ENCODE results near the gene HDDC3. TPM values are rescaled to one million over a fixed set of nuclear protein-coding genes. Genes with fewer than 3 reads are reported as not detected.

The HDDC3 gene
- polyA plus RNA-seq, 1 of the 3 experiments (the other 2 are of a cell fraction): 25.8 TPM

GRCh38 chr15:90934949-90935751 is 2.8 kb upstream of the HDDC3 start, which contains the start of gene UNC45A:
Gene UNC45A (plus strand): TSS chr15:90935285. CDS start chr15:90935325, 40 bp downstream.
- Histone ChIP-seq H3F3A (replicated peaks; ENCODE audit: insufficient read depth) (peaks cover 22% of the 10 kb centered on the region), H3K4me1 (ENCODE audit: control insufficient read depth in 1 of 2, insufficient read depth in 2 of 2, low read depth in 1 of 2, low read length in 1 of 2) (peaks cover 13 to 38% of the 10 kb centered on the region in 2 experiments; a peak in 2 of 4 replicates), H3K79me2 (ENCODE audit: insufficient read depth) (peaks cover 23% of the 10 kb centered on the region), H3K9me2 (no peaks in the 10 kb centered on the region), H2AFZ (ENCODE audit: low read depth) (peak within 1 kb of the TSS; percentile 97), H3K27ac (ENCODE audit: low read depth in 2 of 2, low read length in 1 of 2) (peak within 1 kb of the TSS; percentile 64 to 77; a peak in 3 of 4 replicates), H4K20me1 (ENCODE audit: insufficient read depth) (no peaks in the 10 kb centered on the region), H3K27me3 (ENCODE audit: insufficient read depth) (no peaks in the 10 kb centered on the region), H3K9ac (peak within 1 kb of the TSS; percentile 86), H3K4me2 (peak within 1 kb of the TSS; percentile 92), H3K36me3 (replicated peaks in 1 of 2; ENCODE audit: control insufficient read depth in 1 of 2, insufficient read depth in 2 of 2, low read length in 1 of 2) (peaks cover 15 to 33% of the 10 kb centered on the region in 2 experiments), H3K9me3 (no peaks in the 10 kb centered on the region), H3K4me3 (ENCODE audit: low read depth in 2 of 2, low read length in 1 of 2) (peak within 1 kb of the TSS; percentile 81 to 96)
- peak; percentile 98 for DNase-seq
- CTCF ChIA-PET: interaction anchor here (0.7 to 11.5 kb wide), 22 partner anchors 10 to 338 kb away, joined by 3 to 142 read pairs (median 6); partner anchors contain the start of genes MAN2A2, RCCD1 and VPS33B
- POLR2A ChIA-PET: interaction anchor here (0.8 to 4.8 kb wide), 9 partner anchors 11 to 297 kb away, joined by 3 to 23 read pairs (median 6); partner anchors contain the start of genes BLM, MAN2A2 and RCCD1
- WGBS (ENCODE audit: low lambda C conversion rate): under 1% methylated on average over 26 of the region's 65 CpGs
- TF ChIP-seq EP300 (IDR thresholded peaks at IDR 0.05; ENCODE audit: borderline replicate concordance in 1 of 2, low read depth in 1 of 2, low read length in 1 of 2) (no peak), NRF1 (IDR thresholded peaks at IDR 0.05; ENCODE audit: low read depth, low read length) (peak; percentile 80), GATA2 (CRISPR knock-in tag; IDR thresholded peaks at IDR 0.05) (no peak), PBX3 (IDR thresholded peaks at IDR 0.05) (no peak), USF1 (IDR thresholded peaks at IDR 0.05; ENCODE audit: borderline replicate concordance, low read depth) (no peak), SIN3A (IDR thresholded peaks at IDR 0.05; ENCODE audit: borderline replicate concordance, low read depth, low read length) (0 out of 2 replicates have a peak, but pooled peaks have one; percentile 11), TEAD4 (IDR thresholded peaks at IDR 0.05; ENCODE audit: borderline replicate concordance, insufficient read depth) (no peak), ELF1 (IDR thresholded peaks at IDR 0.05) (no peak), FOXM1 (IDR thresholded peaks at IDR 0.05; ENCODE audit: low read depth) (no peak), POLR2AphosphoS5 (IDR thresholded peaks at IDR 0.05; ENCODE audit: low read depth, low read length) (0 out of 2 replicates have a peak, but pooled peaks have one; percentile 39), GABPA (IDR thresholded peaks at IDR 0.05; ENCODE audit: low read depth) (peak; percentile 23; the same call in 1 of the 2 replicates), FOSL2 (IDR thresholded peaks at IDR 0.05; ENCODE audit: borderline replicate concordance, low read depth) (no peak), MEF2A (IDR thresholded peaks at IDR 0.05; ENCODE audit: borderline replicate concordance, low read depth) (no peak), CHD2 (IDR thresholded peaks at IDR 0.05; ENCODE audit: low read length, partially characterized antibody) (no peak), NFIC (IDR thresholded peaks at IDR 0.05; ENCODE audit: borderline replicate concordance) (no peak), MXI1 (IDR thresholded peaks at IDR 0.05; ENCODE audit: low read depth, low read length) (no peak), RCOR1 (IDR thresholded peaks at IDR 0.05; ENCODE audit: low read length) (no peak)
- TF ChIP-seq, protein P1, sequence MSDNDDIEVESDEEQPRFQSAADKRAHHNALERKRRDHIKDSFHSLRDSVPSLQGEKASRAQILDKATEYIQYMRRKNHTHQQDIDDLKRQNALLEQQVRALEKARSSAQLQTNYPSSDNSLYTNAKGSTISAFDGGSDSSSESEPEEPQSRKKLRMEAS (IDR thresholded peaks at IDR 0.05; ENCODE audit: low read depth): peak; percentile 81
- TF ChIP-seq, protein P2, sequence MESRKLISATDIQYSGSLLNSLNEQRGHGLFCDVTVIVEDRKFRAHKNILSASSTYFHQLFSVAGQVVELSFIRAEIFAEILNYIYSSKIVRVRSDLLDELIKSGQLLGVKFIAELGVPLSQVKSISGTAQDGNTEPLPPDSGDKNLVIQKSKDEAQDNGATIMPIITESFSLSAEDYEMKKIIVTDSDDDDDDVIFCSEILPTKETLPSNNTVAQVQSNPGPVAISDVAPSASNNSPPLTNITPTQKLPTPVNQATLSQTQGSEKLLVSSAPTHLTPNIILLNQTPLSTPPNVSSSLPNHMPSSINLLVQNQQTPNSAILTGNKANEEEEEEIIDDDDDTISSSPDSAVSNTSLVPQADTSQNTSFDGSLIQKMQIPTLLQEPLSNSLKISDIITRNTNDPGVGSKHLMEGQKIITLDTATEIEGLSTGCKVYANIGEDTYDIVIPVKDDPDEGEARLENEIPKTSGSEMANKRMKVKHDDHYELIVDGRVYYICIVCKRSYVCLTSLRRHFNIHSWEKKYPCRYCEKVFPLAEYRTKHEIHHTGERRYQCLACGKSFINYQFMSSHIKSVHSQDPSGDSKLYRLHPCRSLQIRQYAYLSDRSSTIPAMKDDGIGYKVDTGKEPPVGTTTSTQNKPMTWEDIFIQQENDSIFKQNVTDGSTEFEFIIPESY (IDR thresholded peaks at IDR 0.05; ENCODE audit: borderline replicate concordance, low read depth): no peak
- TF ChIP-seq, protein P3, sequence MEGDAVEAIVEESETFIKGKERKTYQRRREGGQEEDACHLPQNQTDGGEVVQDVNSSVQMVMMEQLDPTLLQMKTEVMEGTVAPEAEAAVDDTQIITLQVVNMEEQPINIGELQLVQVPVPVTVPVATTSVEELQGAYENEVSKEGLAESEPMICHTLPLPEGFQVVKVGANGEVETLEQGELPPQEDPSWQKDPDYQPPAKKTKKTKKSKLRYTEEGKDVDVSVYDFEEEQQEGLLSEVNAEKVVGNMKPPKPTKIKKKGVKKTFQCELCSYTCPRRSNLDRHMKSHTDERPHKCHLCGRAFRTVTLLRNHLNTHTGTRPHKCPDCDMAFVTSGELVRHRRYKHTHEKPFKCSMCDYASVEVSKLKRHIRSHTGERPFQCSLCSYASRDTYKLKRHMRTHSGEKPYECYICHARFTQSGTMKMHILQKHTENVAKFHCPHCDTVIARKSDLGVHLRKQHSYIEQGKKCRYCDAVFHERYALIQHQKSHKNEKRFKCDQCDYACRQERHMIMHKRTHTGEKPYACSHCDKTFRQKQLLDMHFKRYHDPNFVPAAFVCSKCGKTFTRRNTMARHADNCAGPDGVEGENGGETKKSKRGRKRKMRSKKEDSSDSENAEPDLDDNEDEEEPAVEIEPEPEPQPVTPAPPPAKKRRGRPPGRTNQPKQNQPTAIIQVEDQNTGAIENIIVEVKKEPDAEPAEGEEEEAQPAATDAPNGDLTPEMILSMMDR (IDR thresholded peaks at IDR 0.05): no peak; the same call in 1 of the 2 replicates
- TF ChIP-seq, protein P4, sequence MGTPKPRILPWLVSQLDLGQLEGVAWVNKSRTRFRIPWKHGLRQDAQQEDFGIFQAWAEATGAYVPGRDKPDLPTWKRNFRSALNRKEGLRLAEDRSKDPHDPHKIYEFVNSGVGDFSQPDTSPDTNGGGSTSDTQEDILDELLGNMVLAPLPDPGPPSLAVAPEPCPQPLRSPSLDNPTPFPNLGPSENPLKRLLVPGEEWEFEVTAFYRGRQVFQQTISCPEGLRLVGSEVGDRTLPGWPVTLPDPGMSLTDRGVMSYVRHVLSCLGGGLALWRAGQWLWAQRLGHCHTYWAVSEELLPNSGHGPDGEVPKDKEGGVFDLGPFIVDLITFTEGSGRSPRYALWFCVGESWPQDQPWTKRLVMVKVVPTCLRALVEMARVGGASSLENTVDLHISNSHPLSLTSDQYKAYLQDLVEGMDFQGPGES (IDR thresholded peaks at IDR 0.05; ENCODE audit: low read depth, low read length): no peak

All from SK-N-SH (cell line).